ENCODE data around the gene FZD7.

DNA sequence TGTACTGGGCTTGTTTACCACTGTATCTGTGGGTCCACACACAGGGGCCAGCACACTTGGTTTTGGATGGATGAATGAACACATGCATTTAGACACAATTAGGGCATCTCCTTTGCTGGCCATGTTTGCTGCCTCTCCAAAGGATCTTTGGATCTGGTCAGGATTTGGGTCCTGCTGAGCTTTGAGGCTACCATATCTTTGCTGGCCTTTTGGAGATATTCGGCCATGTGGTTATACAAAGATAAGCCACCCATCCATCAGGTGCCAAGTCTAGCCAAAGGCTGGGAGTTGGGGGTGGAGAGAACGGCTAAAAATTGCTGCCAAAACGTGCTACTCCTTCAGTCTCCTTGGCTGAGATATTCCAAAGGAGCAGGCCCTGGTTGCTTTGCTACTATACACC is 18.2 kb upstream of the FZD7 start:
- TF ChIP-seq, protein P1, sequence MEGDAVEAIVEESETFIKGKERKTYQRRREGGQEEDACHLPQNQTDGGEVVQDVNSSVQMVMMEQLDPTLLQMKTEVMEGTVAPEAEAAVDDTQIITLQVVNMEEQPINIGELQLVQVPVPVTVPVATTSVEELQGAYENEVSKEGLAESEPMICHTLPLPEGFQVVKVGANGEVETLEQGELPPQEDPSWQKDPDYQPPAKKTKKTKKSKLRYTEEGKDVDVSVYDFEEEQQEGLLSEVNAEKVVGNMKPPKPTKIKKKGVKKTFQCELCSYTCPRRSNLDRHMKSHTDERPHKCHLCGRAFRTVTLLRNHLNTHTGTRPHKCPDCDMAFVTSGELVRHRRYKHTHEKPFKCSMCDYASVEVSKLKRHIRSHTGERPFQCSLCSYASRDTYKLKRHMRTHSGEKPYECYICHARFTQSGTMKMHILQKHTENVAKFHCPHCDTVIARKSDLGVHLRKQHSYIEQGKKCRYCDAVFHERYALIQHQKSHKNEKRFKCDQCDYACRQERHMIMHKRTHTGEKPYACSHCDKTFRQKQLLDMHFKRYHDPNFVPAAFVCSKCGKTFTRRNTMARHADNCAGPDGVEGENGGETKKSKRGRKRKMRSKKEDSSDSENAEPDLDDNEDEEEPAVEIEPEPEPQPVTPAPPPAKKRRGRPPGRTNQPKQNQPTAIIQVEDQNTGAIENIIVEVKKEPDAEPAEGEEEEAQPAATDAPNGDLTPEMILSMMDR (conservative IDR thresholded peaks at IDR 0.05): no peak
- no peak for TF ChIP-seq ZFX (IDR thresholded peaks at IDR 0.05)

Data from C4-2B (cell line).